Fibroblast of skin of abdomen (primary cell): ENCODE measurements around the gene PRSS27.
"Not testable (repeated sequence)": the region's sequence is repeated elsewhere in the genome, so short reads cannot be mapped to it uniquely, and the experiment has no call there.

ENCODE experiments used
- DNase-seq: peaks from one replicate; pipeline ENCODE4 v3.0.0-alpha.2; 2013

The PRSS27 gene

DNA sequence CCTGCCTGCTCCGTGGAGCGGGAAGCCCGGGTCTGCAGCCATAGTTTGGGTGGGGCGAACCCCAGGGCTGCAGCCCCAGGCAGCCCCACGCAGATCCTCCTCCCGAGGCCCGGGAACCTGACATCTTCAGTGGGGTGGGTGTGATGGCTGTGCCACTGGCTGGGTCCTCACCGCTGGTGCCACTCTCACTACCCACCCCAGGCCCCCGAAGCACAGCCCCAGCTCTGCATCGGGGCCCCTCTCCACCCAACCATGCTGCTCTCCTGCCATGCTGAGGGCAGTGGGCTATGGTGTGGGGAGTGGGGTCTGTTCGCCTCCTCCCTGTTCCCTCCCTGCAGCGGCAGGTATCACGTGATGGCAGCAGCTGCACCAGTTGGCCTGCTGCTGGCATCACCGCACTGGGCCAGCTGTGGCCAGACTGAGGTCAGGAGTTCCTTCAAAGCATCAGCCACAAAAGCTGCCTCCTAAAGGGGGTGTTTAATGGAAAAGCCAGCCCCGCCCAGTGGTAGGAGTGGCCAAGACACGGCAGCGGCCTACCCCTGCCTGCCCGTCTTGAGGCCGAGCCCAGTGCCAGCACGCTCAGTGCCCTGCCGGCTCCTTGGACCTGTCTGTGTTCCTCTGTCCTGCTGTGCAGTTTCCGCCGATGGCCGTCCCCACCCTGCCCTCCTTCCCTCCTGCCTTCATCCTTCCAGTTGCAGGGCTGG is 26.9 kb downstream of the PRSS27 start:
- DNase-seq: no peak

DNA sequence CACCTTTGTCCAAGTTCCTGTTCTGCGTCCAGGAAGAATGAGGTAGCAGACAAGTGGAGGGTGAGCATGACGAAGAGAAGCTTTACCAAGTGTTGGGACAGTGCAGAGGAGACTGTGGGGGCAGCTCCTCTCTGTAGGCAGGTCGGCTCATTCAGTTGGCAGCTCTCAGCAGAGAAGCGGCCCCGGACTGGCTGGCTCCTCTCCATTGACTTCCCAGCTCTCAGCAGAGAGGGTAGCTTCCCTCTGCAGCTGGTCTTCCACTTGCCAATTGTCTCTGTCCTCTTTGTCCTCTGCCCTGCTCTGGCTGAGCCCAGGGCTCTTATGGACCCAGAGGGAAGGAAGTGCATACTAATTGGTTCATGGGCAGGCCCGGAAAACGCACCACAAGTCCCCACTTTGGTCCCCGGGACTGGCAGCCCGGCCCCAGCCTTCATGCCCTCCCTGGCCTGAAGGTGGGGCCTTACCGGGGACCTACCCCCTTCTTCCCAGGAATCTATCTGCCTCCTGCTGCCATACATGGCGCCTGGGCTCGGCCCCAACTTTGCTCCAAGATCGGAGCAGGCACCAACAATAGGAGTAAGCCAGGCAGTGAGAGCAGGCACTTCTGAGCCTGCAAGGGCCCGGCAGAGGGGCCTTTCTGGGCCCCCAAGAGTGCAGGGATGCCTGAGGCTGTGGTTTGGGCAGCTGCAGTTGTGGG is 27.6 kb downstream of the PRSS27 start:
- DNase-seq: no peak

DNA sequence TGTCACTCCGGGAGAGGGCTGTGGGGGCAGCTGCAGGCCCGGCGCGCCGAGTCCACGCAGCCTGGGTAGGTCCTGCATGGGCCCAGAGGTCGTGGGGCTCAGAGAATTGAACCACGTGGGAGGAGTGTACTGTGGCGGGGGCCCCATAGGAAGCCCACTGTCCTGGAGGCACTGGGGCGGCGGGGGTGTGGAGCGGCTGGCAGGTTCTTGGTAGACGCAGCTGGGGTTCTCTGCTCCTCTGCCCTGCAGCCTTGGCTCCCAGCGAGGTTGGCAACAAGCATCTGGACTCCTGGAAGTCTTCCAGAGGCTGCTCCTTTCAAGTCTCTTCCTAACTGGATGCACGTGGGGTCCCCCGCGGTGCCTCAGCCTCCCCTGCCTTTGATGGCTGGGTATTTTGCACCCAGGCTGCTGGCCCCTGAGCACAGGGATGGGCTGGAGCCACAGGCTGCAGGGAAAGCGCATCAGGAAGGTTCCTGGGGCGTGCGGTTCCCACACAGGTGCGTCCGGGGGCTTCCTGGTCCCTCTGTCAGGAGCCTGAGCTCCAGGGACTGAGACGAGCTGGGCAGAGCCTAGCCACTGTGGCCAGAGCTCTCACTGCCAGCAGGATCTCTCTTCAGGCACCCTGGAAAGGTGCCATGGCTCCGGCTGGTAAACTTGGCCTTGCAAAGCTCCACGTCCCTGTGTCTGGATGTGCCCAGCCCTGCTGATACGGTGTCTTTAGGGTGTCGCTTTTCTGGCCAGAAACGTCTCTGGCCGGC is 28.4 kb downstream of the PRSS27 start:
- DNase-seq: no peak

DNA sequence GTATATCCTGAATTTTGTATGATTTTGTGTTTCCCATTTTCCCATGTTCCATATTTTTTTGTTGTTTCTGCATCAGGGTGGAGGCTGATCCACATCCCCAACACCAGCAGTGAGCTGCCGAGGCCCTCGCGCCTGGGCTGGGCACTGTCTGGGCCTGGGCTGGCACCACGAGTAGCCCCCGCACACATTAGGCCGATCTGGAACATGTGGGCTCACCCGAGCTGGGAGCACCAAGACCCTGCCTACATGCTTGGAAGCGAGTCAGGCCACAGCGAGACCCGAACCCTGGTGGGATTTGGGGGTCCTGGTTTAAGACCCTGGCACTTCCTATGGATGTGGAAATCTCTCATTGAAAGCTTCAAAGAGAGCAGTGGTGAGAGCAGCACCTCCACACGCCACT is 29.2 kb downstream of the PRSS27 start:
- DNase-seq: no peak

DNA sequence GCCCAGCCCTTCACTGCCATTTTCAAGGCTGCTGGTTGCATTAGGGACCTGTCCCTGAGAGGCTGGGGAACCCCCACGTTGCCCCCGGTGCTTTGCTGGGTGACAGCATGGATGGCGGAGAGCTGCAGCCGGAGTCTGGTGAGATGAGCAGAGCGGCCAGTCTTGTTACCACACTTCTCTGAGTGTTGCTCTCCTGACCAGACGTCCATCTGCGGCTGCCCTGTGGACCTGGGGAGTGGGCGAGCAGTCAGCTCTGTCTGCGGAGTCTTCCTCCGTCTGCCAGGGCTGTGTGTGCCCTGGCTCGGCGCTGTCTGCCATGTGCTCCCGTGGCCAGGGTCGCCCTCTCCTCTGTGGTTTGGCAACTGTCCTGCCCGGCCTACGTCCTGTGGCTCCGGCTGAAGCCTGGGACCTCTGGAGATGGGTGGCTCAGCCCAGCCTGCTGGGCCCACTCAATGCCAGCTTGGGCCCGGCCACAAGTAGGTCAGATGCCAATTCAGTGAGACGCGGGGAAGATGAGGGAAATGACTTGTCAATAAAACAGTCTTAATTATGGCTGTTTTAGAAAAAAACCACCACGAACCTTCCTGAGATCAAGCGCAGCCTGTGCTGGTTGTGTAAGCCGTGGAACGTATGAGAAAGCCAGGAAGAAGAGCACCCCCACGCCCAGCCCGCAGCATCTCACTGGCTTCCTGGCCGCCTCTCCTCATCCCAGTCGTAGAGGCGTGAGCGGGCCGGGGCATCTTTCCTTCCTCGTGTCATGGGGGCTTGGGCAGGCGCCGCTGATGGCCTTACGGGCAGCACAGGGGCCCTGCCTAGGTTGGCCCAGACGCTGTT is 29.8 kb downstream of the PRSS27 start:
- no peak for DNase-seq

DNA sequence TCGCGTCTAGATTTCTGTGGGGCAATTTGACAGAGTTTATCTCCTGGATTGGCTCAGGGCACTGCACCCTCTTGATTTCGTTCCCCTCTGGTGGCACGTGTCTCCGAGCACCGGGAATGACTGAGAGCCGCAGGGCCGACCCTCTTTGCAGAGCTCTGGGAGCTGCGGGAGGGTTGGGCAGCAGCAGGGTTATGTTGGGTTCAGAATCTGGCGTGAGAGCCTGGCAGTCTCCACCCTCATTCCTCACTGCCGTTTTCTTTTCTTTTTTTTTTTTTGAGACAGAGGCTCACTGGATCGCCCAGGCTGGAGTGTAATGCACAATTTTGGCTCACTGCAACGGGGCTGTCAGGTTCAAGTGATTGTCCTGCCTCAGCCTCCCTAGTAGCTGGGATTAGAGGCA is 30.6 kb downstream of the PRSS27 start:
- not testable (repeated sequence) for DNase-seq

DNA sequence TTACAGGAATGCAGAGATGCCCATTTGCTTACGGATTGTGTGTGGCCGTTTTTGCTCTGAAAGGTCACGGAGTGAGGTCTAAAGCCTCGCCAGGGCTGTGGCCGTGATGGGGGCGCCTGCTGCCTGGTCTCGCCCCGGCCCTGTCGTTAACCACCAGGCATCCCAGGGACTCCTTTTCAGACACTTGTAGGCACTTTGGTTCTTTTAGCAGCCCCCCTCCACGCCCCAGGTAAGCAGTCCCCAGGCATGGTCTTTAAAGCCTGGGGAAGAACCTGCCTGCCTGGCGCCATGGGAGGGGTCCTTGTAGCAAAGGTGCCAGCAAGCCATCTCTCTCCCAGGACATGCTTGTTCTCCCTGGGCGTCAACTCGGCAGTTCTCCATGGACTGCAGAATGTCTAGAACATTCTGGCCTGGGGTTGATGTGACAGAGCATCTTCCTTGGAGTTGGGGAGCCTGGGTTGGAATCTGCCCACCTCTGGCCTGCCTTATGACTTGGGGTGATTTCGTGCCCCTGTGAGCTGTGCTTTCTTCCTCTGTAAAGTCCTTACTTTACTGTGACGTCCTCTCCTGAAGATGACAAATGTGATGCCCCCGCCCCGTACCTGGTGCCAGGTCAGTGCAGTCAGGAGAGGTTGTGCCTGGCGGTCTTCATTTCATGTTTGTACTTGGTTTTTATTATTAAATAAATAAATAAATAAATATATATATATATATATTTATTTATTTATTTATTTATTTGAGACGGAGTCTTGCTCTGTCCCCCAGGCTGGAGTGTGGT is 32.3 kb downstream of the PRSS27 start:
- DNase-seq: no peak

DNA sequence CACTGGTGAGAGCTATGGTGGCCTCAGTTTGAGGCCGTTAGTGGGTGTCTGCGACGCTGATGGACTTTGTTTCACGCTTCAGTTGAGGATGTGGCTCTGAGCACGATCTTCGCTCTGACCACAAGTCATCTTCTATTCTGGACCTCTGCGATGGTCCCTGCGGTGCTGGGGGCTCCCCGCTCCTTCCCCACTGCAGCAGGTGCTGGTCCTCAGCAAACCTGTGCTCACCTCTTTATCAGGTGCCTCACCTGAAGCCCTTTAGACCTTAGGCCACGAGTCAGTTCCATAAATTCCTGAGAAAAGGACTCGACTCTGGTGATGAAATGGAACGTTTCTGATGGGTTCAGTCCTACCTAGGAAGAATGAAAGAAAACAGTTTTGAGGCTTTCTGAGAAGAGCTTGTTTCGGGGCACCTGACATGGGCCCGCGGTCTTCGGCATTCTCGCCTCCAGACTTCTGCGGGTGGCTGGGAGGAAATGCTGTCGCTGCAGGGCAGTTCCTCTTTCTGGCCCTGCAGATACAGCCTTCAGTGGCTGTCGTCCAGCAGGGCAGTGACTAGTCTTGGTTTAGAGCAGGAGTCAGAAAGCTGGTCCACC is 33.0 kb downstream of the PRSS27 start:
- DNase-seq: no peak

DNA sequence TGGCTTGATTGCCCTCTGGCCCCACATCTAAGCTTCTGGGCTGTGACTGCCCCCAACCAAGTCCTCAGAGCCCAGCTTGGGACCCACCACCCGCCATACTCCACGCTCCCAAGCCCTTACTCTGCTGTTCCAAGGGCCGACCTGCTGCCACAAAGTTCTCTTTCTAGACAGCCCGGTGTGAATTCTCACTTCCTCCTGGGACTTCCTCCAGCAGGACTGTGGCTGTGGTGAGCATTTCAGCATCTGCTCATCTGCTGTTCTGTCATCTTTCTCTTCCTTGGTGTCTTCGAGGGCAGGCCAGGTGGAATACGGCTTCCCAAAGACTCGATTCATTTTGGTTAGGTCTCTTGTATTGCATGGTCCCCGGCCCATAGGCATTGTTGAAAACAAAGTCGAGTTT is 33.9 kb downstream of the PRSS27 start:
- DNase-seq: not testable (repeated sequence)

DNA sequence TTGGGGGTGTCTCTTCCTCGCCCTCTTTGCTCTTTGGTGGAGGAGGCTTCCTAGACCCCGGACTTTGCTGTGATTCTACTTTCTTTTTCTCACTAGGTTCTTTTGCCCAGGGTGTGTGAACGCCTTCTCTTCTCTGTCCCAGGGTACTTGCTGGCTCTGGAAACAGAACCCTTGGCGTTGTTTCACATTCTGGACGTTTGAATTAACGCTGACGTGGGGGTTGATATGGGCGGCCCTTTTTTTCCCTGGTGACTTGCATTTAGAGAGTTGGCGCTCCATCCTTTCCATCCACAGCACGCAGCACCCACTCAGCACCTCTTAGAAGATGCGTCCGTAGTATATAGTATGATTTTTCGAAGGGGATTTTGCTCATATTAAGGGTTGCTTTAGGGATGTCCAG is 37.0 kb downstream of the PRSS27 start:
- DNase-seq: not testable (repeated sequence)

DNA sequence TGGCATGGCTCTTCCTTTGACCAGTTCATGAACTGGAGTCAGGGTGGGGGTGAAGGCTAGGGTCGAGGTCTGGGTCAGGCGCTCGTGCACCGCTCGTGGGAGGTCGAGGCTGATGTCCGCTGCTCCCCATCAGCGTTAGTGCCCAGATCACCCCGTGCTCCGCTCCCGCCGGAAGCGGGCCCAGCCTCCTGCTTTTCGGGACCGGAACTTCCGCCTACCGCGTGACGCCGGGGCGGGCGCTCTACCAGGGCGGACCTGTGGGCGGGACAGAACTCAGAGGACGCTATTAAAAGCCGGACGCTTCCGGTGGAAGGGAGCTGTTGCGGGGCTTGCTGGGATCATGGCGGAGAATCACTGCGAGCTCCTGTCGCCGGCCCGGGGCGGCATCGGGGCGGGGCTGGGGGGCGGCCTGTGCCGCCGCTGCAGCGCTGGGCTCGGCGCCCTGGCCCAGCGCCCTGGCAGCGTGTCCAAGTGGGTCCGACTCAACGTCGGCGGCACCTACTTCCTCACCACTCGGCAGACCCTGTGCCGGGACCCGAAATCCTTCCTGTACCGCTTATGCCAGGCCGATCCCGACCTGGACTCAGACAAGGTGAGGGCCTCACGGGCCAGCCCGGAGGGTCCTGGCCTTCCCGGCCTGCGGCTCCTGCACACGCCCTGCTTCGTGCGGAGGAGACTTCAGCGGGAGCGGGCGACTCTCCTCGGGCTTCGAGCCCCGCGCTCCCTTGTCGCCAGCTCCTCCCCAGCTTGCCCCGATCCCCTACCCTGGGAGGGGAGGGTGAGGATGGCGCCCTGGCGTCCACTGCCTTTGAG is 37.6 kb downstream of the PRSS27 start, which contains the start of gene KCTD5:
Gene KCTD5 (plus strand): TSS at position 315 of the 813 bp plus-strand sequence. CDS start 26 bp downstream, at position 341.
- peak; percentile 95 for DNase-seq

DNA sequence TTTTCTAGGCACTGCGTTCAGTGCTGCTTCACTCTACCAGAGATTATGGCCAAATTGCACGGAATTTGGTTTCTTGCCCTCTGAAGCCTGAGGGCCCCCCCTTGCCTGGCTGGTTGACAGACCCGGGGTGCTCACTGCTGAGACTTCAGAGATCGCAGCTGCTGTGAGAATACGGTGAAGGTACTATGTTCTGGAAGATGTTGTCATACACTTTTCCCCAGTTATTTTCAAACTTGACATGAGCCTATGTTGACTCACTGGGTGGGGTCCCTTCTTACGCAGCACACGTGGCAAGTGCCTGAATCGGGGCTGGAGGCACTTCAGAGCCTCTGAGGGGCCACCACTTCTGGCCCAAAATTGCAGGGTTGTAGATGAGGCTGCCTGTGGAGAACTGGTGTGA is 39.7 kb downstream of the PRSS27 start:
- not testable (repeated sequence) for DNase-seq

DNA sequence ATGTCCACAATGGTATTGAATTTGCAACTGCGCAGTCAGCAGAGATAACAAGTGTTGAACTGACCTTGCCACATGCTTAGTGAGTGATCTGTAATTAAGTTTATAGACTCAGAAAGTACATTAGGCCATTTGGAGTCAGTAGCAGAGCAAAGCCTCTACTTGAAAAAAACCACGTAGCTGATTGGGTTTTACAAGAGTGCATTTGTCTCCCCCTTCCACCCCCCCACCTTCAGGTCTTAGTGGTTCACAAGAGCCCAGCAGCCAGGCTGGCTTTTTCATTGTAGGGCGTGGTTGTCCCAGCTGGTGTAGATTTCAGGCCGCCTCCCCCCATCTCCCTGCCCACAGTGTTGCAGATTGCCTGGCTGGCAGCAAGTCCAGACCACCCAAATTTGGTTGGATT is 40.1 kb downstream of the PRSS27 start:
- DNase-seq: not testable (repeated sequence)

DNA sequence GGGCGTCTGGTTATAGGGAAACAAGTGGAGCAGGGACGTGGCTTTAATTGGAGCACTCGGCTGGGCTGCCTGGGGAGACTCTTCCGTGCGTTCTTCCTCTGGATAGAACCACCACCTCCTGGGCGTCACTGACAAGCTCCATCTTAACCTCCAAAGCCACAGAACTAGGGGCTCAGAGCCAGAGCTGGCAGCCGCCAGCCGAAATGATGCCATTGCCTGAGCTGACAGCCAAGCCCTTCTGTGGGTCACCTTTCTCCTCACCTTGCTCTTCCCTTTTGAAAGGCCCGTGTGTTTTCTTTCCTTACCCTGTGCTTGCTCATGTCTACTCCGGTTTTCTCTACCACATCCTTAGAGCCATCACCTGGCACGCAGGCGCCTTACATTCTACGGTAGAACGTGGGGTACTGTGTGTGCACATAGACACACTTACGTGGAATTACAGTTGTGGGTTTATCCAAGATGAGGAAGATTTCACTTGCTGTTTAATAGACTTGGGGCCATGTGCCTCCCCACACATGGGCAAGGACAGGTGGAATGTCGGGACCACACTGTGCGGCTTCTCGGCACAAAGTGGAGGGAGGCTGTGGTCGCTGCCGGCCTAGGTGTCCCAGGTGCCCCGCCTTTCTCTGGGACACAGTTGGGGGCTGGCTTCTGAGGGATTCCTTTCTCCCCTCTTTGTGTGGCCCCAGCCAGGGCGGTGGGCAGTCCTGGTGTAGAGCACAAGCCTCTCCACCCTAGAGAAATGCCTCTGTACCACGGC is 41.6 kb downstream of the PRSS27 start:
- DNase-seq: not testable (repeated sequence)

DNA sequence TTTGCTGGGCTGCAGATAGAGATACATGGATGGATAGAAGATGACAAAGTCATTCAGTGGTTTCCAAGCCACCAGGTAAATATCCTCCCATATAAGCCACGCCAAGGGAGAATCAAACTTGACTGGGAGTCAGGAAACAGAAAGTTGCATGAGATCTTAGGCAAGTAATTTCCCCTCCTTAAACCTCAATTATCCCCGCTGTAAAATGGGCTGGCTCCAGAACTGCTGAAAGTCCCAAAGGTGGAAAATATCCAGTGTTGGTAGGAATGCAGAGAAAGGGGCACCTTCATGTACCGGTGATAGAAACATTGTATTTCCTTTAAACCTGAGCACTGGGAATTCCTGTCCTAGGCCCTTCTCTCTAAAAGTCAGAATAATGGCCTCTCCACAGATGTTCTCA is 43.1 kb downstream of the PRSS27 start:
- not testable (repeated sequence) for DNase-seq

DNA sequence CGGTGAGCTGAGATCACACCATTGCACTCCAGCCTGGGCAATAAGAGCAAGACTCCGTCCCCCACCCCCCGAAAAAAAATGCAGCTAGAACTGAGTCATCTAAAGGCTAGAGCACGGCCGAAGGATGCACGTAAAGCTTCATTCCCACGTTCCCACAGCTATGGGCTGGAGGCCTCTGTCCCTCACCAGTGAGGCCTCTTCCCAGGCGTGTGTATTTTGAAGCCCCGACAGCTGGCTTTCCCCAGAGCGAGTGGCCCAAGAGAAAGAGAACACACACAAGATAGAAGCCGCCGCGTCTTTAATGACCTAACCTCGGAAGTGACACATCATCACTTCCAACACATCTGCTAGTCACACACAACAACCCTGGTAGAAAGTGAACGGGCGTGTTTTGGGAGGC is 44.3 kb downstream of the PRSS27 start:
- DNase-seq: no peak

DNA sequence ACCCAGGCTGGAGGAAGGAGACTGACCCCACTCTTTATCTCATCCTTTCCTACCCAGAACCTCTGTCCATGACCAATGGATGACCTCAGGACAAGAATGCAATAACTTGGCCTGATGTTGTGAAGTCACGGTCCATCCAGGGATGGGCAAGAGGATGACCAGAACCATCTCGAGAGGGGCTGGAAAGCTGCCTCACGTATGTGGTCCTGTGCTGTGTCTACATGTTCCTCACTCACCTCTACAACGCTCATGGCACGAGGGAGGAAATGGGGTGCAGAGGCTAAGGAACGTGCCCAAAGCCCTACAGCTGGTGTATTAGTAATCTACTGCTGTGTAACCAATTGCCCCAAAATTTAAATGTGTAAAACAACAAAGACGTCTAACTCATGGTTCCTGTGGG is 45.0 kb downstream of the PRSS27 start:
- no peak for DNase-seq

DNA sequence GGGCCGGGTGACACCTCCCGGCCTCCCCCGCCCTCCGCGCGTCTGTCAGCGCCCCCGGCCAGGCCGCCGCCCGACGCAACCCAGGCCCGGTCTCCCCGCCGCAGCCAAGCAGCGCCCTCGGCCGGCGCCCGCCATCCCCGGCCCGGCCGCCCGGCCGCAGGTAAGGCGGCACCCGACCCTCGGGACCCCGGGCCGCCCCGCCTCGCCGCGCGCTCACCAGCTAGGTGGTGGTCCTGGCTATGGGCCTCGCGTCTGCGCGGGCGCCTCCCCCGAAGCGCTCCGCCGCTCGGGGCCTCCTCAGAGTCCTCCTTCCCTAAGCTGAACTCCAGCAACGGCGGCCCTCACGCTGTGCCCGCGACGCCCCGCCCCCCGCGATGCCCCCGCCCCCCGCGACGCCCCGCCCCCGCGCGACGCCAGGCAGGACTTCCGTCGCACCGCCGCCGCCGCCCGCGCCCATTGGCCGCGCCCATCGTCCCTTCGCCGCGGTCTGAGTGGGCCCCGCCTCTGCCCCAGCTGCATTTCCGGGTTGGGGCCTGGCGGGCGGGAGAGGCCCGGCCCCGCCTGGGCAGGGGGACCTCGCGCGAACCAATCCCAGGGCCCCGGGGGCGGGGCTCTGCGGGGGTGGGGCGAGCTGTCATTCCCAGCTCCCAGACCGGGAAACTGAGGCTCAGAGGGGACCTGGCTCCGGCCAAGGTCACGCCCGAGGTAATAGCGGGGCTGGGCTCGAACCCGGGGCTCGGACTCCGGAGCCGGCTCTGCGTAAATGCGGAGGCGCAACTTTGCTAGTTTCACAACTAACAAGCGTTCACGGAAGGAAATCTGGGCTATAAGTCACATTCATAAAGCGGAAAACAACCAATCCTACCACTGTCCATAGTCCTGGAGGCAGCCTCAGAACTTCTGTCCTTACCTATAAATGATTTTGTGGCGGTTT is 46.7 kb downstream of the PRSS27 start:
- DNase-seq: peak; percentile 96
